HepG2 (cell line): ENCODE data around the gene SLC1A2. TPM values are rescaled to one million over a fixed set of nuclear protein-coding genes. Genes with fewer than 3 reads are reported as not detected.

Experiments
- AKAP8 ChIP-seq: sonication (generic); formaldehyde crosslinking; IDR thresholded peaks from 2 replicates; pipeline ENCODE4 v1.5.1; 2020; ENCODE audit warnings: mild to moderate bottlenecking, missing genetic modification reagents
- DPF2 ChIP-seq: sonication (generic); formaldehyde crosslinking; IDR thresholded peaks from 2 replicates; pipeline ENCODE4 v1.4.0; 2020; ENCODE audit warnings: mild to moderate bottlenecking, low read depth, missing genetic modification reagents, borderline replicate concordance
- GRHL1 ChIP-seq: sonication (generic); formaldehyde crosslinking; conservative IDR thresholded peaks from 2 replicates; pipeline ENCODE4 v1.8.0; 2022; ENCODE audit warnings: missing genetic modification reagents
- HMGA1 ChIP-seq: sonication (generic); formaldehyde crosslinking; conservative IDR thresholded peaks from 2 replicates; pipeline ENCODE4 v1.4.0; 2020; ENCODE audit warnings: missing genetic modification reagents
- MBD4 ChIP-seq: IDR thresholded peaks from 2 replicates; pipeline ENCODE4 v1.6.1; 2012; ENCODE audit warnings: low read length, inconsistent platforms, borderline replicate concordance
- NCOR1 ChIP-seq: fragments of 200-600 bp; sonication (generic); IDR thresholded peaks from 2 replicates; pipeline ENCODE4 v1.7.0; 2017; ENCODE audit warnings: antibody characterized with exemption, low read length, borderline replicate concordance
- NFAT5 ChIP-seq: sonication (generic); formaldehyde crosslinking; IDR thresholded peaks from 2 replicates; pipeline ENCODE4 v1.4.0; 2020; ENCODE audit warnings: missing genetic modification reagents
- NR2C2 ChIP-seq: sonication (generic); formaldehyde crosslinking; IDR thresholded peaks from 2 replicates; pipeline ENCODE4 v1.4.0; 2020; ENCODE audit warnings: missing genetic modification reagents, mild to moderate bottlenecking, moderate library complexity, borderline replicate concordance
- NR2F2 ChIP-seq: IDR thresholded peaks from 2 replicates; pipeline ENCODE4 v1.6.1; 2012; ENCODE audit warnings: low read depth, inconsistent platforms, borderline replicate concordance
- PAX8 ChIP-seq: sonication (generic); formaldehyde crosslinking; IDR thresholded peaks from 2 replicates; pipeline ENCODE4 v1.8.0; 2022; ENCODE audit warnings: mild to moderate bottlenecking, missing genetic modification reagents, borderline replicate concordance
- PAXIP1 ChIP-seq: sonication (generic); formaldehyde crosslinking; conservative IDR thresholded peaks from 2 replicates; pipeline ENCODE4 v1.4.0; 2020; ENCODE audit warnings: mild to moderate bottlenecking, missing genetic modification reagents, moderate library complexity
- PBX3 ChIP-seq: sonication (generic); formaldehyde crosslinking; IDR thresholded peaks from 2 replicates; pipeline ENCODE4 v1.8.1; 2023; ENCODE audit warnings: missing genetic modification reagents, inconsistent platforms, borderline replicate concordance
- SOX5 ChIP-seq: IDR thresholded peaks from 2 replicates; pipeline ENCODE4 v1.6.1; 2016; ENCODE audit warnings: borderline replicate concordance
- ZBTB25 ChIP-seq: IDR thresholded peaks from 2 replicates; pipeline ENCODE4 v1.6.1; 2018; ENCODE audit warnings: missing genetic modification reagents
- ZNF264 ChIP-seq: sonication (generic); formaldehyde crosslinking; IDR thresholded peaks from 2 replicates; pipeline ENCODE4 v1.4.0; 2020; ENCODE audit warnings: missing genetic modification reagents
- ZNF652 ChIP-seq: IDR thresholded peaks from 2 replicates; pipeline ENCODE4 v1.6.1; 2016; ENCODE audit warnings: low read depth, borderline replicate concordance
- ZNF746 ChIP-seq: sonication (generic); formaldehyde crosslinking; IDR thresholded peaks from 2 replicates; pipeline ENCODE4 v1.8.0; 2022; ENCODE audit warnings: mild to moderate bottlenecking, missing genetic modification reagents
- polyA plus RNA-seq, 8 experiments: library from polyadenylated mRNA; depleted of rRNA in 3 of 8; stranded (reverse) in 7 of 8; unstranded in 1 of 8; fragments of >200 nt; fragmentation: Illumina TruSeq in 4 of 8; extraction: Trizol in 4 of 8; gene quantifications; 2 replicates each; pipeline versions ENCODE4 v1.2.1 to v1.2.3, GENCODE V29; 2011 to 2016; ENCODE audit warnings: low read depth in 4 of 8, missing spikeins in 1 of 8, mixed read lengths in 1 of 8; ENCODE audit not compliant: insufficient read depth in 1 of 8
- total RNA-seq, 5 experiments: library from RNA; depleted of rRNA; stranded (reverse); fragments of >200 nt; fragmentation: Illumina TruSeq; extraction: Trizol; gene quantifications; 2 replicates each; pipeline ENCODE4 v1.2.3, GENCODE V29; 2016; ENCODE audit warnings: low read depth in 1 of 5

Gene SLC1A2
- total and polyA plus RNA-seq, 2 of the 13 experiments (the other 11 are each of a cell fraction or from before 2014, with no cell fraction given): 23.2 to 43.2 TPM

GRCh38 chr11:35360055-35360530, 59.3 kb downstream of the SLC1A2 start (continued):
- TF ChIP-seq NFAT5 (CRISPR knock-in tag) (no peak), DPF2 (CRISPR knock-in tag) (peak; percentile 91), NCOR1 (peak; percentile 95), NR2F2 (peak; percentile 96), NR2C2 (CRISPR knock-in tag) (peak; percentile 90), ZBTB25 (CRISPR knock-in tag) (peak; percentile 84), PBX3 (CRISPR knock-in tag) (0 out of 2 replicates have a peak, but pooled peaks have one; percentile 26), PAX8 (CRISPR knock-in tag) (no peak), HMGA1 (CRISPR knock-in tag) (no peak), SOX5 (CRISPR knock-in tag) (peak; percentile 97), MBD4 (peak; percentile 89; the same call in 1 of the 2 replicates), AKAP8 (CRISPR knock-in tag) (peak; percentile 79; the same call in 1 of the 2 replicates), ZNF652 (CRISPR knock-in tag) (peak; percentile 93), ZNF264 (CRISPR knock-in tag) (peak; percentile 73; the same call in 1 of the 2 replicates), GRHL1 (CRISPR knock-in tag) (no peak), ZNF746 (CRISPR knock-in tag) (peak; percentile 84), PAXIP1 (peak; percentile 98)
